ENCODE results near the gene DOK7. TPM values are rescaled to one million over a fixed set of nuclear protein-coding genes. Genes with fewer than 3 reads are reported as not detected.

DOK7 gene
- total and polyA plus RNA-seq, 4 donors, result 0.13 to 0.84 (median 0.46) TPM

DNA sequence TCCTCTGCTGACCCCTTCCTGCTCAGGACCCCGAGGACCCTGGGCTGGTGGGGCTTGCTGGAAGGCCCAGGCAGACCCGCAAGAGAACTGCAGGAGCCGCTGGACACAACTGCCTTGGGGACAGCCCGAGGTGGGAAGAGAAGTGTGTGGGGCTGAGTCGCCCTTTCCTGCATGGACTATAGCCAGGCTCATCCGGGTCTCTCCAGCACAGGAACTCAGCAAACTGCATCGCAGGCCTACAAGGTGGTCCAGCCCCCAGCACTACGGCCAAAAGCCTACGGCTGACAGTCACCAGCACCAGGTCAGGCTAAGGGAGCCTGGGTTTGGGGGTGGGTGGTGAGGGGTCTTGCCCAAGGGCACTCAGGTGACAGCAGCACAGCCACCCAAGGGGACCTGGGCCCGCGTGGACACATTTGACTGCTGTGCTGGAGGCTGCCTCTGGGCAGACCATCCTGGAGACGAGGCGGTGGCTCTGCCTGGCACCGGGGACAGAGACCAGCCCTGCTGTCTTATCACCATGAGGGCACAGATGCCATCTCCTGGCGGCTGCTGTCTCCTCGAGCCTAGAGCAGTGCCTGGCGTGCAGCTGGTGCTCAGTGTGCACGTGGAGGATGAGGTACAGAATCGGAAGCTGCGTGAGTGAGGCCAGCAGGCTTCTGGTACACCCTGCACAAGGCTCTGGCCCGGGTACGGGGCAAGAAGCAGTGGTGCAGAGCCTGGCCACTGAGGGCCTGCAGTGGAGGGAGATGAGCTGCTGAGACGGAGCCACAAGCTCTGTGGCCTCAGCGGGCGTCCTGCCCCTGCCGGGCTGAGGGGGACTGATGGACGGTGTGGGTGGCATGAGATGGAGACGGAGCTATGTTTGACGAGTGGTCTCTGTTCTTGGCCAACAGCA is 54.0 kb downstream of the DOK7 start:
- Histone ChIP-seq H3K4me3 (ENCODE audit: low read depth in 1 of 3, low read length in 3 of 3) (no peak overlapping the region), H3K4me1 (ENCODE audit: control insufficient read depth in 4 of 4, insufficient read depth in 4 of 4, low read length in 3 of 4) (no peaks in the 10 kb centered on the region), H3K9me3 (ENCODE audit: control insufficient read depth in 4 of 4, low read length in 3 of 4) (no peaks in the 10 kb centered on the region), H3K27ac (ENCODE audit: low read depth in 1 of 2, low read length in 2 of 2) (no peak overlapping the region), H3K36me3 (ENCODE audit: control insufficient read depth in 4 of 4, insufficient read depth in 3 of 4, low read depth in 1 of 4, low read length in 3 of 4) (peaks cover 27 to 92% (median 40%) of the 10 kb centered on the region in 4 donors), H3K9ac (ENCODE audit: low read depth in 1 of 2, low read length in 2 of 2) (no peak overlapping the region), H3K27me3 (ENCODE audit: control insufficient read depth in 4 of 4, insufficient read depth in 4 of 4, low read length in 3 of 4) (no peaks in the 10 kb centered on the region)
- TF ChIP-seq, protein P1, sequence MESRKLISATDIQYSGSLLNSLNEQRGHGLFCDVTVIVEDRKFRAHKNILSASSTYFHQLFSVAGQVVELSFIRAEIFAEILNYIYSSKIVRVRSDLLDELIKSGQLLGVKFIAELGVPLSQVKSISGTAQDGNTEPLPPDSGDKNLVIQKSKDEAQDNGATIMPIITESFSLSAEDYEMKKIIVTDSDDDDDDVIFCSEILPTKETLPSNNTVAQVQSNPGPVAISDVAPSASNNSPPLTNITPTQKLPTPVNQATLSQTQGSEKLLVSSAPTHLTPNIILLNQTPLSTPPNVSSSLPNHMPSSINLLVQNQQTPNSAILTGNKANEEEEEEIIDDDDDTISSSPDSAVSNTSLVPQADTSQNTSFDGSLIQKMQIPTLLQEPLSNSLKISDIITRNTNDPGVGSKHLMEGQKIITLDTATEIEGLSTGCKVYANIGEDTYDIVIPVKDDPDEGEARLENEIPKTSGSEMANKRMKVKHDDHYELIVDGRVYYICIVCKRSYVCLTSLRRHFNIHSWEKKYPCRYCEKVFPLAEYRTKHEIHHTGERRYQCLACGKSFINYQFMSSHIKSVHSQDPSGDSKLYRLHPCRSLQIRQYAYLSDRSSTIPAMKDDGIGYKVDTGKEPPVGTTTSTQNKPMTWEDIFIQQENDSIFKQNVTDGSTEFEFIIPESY (IDR thresholded peaks at IDR 0.05), result no peak
- TF ChIP-seq, protein P2, sequence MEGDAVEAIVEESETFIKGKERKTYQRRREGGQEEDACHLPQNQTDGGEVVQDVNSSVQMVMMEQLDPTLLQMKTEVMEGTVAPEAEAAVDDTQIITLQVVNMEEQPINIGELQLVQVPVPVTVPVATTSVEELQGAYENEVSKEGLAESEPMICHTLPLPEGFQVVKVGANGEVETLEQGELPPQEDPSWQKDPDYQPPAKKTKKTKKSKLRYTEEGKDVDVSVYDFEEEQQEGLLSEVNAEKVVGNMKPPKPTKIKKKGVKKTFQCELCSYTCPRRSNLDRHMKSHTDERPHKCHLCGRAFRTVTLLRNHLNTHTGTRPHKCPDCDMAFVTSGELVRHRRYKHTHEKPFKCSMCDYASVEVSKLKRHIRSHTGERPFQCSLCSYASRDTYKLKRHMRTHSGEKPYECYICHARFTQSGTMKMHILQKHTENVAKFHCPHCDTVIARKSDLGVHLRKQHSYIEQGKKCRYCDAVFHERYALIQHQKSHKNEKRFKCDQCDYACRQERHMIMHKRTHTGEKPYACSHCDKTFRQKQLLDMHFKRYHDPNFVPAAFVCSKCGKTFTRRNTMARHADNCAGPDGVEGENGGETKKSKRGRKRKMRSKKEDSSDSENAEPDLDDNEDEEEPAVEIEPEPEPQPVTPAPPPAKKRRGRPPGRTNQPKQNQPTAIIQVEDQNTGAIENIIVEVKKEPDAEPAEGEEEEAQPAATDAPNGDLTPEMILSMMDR (IDR thresholded peaks at IDR 0.05; ENCODE audit: low read depth, low read length, missing input control), result no peak
- TF ChIP-seq EGR1 (IDR thresholded peaks at IDR 0.05; ENCODE audit: low read depth in 2 of 2) (no peak), GABPA (IDR thresholded peaks at IDR 0.05 in 1 of 2, conservative IDR thresholded peaks at IDR 0.05 in 1 of 2) (no peak), JUND (IDR thresholded peaks at IDR 0.05) (no peak), RAD21 (IDR thresholded peaks at IDR 0.05) (no peak), SP1 (IDR thresholded peaks at IDR 0.05) (no peak), TAF1 (conservative IDR thresholded peaks at IDR 0.05) (no peak), FOXA2 (IDR thresholded peaks at IDR 0.05) (no peak), NR2F2 (IDR thresholded peaks at IDR 0.05) (no peak), HNF4G (IDR thresholded peaks at IDR 0.05) (no peak), YY1 (IDR thresholded peaks at IDR 0.05) (no peak), FOXA1 (IDR thresholded peaks at IDR 0.05) (no peak)
- TF ChIP-seq, protein P3, sequence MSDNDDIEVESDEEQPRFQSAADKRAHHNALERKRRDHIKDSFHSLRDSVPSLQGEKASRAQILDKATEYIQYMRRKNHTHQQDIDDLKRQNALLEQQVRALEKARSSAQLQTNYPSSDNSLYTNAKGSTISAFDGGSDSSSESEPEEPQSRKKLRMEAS (IDR thresholded peaks at IDR 0.05), result no peak
- TF ChIP-seq, protein P4, sequence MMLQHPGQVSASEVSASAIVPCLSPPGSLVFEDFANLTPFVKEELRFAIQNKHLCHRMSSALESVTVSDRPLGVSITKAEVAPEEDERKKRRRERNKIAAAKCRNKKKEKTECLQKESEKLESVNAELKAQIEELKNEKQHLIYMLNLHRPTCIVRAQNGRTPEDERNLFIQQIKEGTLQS (IDR thresholded peaks at IDR 0.05), result no peak
- TF ChIP-seq, protein P5, sequence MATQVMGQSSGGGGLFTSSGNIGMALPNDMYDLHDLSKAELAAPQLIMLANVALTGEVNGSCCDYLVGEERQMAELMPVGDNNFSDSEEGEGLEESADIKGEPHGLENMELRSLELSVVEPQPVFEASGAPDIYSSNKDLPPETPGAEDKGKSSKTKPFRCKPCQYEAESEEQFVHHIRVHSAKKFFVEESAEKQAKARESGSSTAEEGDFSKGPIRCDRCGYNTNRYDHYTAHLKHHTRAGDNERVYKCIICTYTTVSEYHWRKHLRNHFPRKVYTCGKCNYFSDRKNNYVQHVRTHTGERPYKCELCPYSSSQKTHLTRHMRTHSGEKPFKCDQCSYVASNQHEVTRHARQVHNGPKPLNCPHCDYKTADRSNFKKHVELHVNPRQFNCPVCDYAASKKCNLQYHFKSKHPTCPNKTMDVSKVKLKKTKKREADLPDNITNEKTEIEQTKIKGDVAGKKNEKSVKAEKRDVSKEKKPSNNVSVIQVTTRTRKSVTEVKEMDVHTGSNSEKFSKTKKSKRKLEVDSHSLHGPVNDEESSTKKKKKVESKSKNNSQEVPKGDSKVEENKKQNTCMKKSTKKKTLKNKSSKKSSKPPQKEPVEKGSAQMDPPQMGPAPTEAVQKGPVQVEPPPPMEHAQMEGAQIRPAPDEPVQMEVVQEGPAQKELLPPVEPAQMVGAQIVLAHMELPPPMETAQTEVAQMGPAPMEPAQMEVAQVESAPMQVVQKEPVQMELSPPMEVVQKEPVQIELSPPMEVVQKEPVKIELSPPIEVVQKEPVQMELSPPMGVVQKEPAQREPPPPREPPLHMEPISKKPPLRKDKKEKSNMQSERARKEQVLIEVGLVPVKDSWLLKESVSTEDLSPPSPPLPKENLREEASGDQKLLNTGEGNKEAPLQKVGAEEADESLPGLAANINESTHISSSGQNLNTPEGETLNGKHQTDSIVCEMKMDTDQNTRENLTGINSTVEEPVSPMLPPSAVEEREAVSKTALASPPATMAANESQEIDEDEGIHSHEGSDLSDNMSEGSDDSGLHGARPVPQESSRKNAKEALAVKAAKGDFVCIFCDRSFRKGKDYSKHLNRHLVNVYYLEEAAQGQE (IDR thresholded peaks at IDR 0.05), result no peak
- WGBS, result 94% methylated on average over 29 of the region's 29 CpGs
- no peak for DNase-seq (ENCODE audit: low spot score)
